Left cardiac atrium (tissue), 4 donors: ENCODE results near the gene CD69. TPM values are rescaled to one million over a fixed set of nuclear protein-coding genes. Genes with fewer than 3 reads are reported as not detected.
"Not testable (repeated sequence)": the region's sequence is repeated elsewhere in the genome, so short reads cannot be mapped to it uniquely, and the experiment has no call there.

Source experiments
- ATAC-seq, 2 donors: fragments of 200-7000 bp; cut with Tn5 transposase; one replicate each; pipeline ENCODE4 v1.9.1; 2020; ENCODE audit warnings: mild to moderate bottlenecking in 2 of 2, moderate library complexity in 2 of 2
- DNase-seq: peaks from one replicate; pipeline ENCODE4 v3.0.0-alpha.2; 2020
- intact Hi-C, 2 donors: fragments of 100-400 bp; cut with DNase I; formaldehyde crosslinking; loops; one replicate each; pipeline versions ENCODE4 v1.14.1 to v1.15.1; 2022 to 2023
- total RNA-seq, 2 donors: library from RNA; stranded (reverse); fragmentation: NEBNext Ultra II Directional; extraction: Animal tissue kit (Norgen Biotek cat#: 25700); gene quantifications; one replicate each; pipeline ENCODE4 v1.2.1, GENCODE V29; 2021
- donor health status: DM: no; HTN: yes; CAD: no.
- donor health status: DM: no; HTN: yes; CAD: no; lungs with severe emphysema.
- donor health status: DM: yes; HTN: yes; CAD: no.
- donor health status: Dilated cardiomyopathy.

CD69 gene
- total RNA-seq, 2 donors from 2014 or later, result 1.7 to 2.9 TPM

- DNase-seq (no peak), ATAC-seq (no peak)
- intact Hi-C loops, result loop anchor here (5.0 to 10.0 kb wide), 2 partner anchors 44 to 162 kb away; no protein-coding TSS in a partner anchor
Measured at GRCh38 chr12:9753073-9753472, 7.6 kb downstream of the CD69 start.

- DNase-seq, result no peak
- intact Hi-C loops, result loop anchor here (5.0 to 10.0 kb wide), 2 partner anchors 45 to 162 kb away; no protein-coding TSS in a partner anchor
- no peak for ATAC-seq
Measured at GRCh38 chr12:9752145-9752933, 8.4 kb downstream of the CD69 start.

- ATAC-seq (peak in 1 of 2 donors; percentile 49), DNase-seq (no peak)
- intact Hi-C loops, result loop anchor here (2.0 to 10.0 kb wide), 3 partner anchors 46 to 173 kb away; no protein-coding TSS in a partner anchor
Measured at GRCh38 chr12:9751204-9752144, 9.2 kb downstream of the CD69 start.

GRCh38 chr12:9750276-9751203 lies 10.2 kb downstream of the CD69 start:
- intact Hi-C loops, result loop anchor here (2.0 to 10.0 kb wide), 3 partner anchors 47 to 174 kb away; no protein-coding TSS in a partner anchor
- ATAC-seq (peak; percentile 88 to 89), DNase-seq (peak; percentile 33)

GRCh38 chr12:9749640-9750039 lies 11.1 kb downstream of the CD69 start:
- intact Hi-C loops, result loop anchor here (2.0 to 10.0 kb wide), 3 partner anchors 48 to 175 kb away; no protein-coding TSS in a partner anchor
- DNase-seq, result no peak
- ATAC-seq, result no peak

GRCh38 chr12:9745199-9745598 lies 15.5 kb downstream of the CD69 start:
- no peak for ATAC-seq
- intact Hi-C loops, result no loop called here
- no peak for DNase-seq

- peak; percentile 40 to 53 for ATAC-seq
- intact Hi-C loops, result no loop called here
Measured at GRCh38 chr12:9742661-9743060, 18.0 kb downstream of the CD69 start.

GRCh38 chr12:9741726-9742125 lies 19.0 kb downstream of the CD69 start:
- peak in 1 of 2 donors; percentile 53 for ATAC-seq
- intact Hi-C loops, result no loop called here
- DNase-seq, result no peak

More at GRCh38 chr12:9742661-9743060, 18.0 kb downstream of the CD69 start:
- no peak for DNase-seq

GRCh38 chr12:9740106-9740750 lies 20.5 kb downstream of the CD69 start:
- intact Hi-C loops, result no loop called here
- ATAC-seq (peak; percentile 42 to 55), DNase-seq (no peak)

- intact Hi-C loops, DNase-seq: not testable (repeated sequence)
- peak in 1 of 2 donors; percentile 30 for ATAC-seq
Measured at GRCh38 chr12:9739404-9740105, 21.1 kb downstream of the CD69 start.

GRCh38 chr12:9738905-9739304 lies 21.8 kb downstream of the CD69 start:
- ATAC-seq, DNase-seq, intact Hi-C loops: not testable (repeated sequence)

GRCh38 chr12:9736936-9737705 lies 23.6 kb downstream of the CD69 start:
- intact Hi-C loops, result loop anchor here in 1 of 2 donors (2.0 kb wide), 1 partner anchor 40 kb away; no protein-coding TSS in a partner anchor
- ATAC-seq (peak in 1 of 2 donors; percentile 35), DNase-seq (no peak)

GRCh38 chr12:9735601-9736000 lies 25.1 kb downstream of the CD69 start:
- ATAC-seq (no peak), DNase-seq (no peak)
- intact Hi-C loops, result no loop called here

GRCh38 chr12:9732921-9733461 lies 27.7 kb downstream of the CD69 start, which contains the start of gene CLECL1:
CLECL1 (minus strand) TSS chr12:9733097.
- ATAC-seq (no peak), DNase-seq (no peak)
- intact Hi-C loops, result no loop called here

- DNase-seq (no peak), ATAC-seq (no peak)
- intact Hi-C loops, result no loop called here
Measured at GRCh38 chr12:9731797-9732196, 28.9 kb downstream of the CD69 start.

- ATAC-seq, result no peak
- intact Hi-C loops, result no loop called here
- no peak for DNase-seq
Measured at GRCh38 chr12:9731393-9731792, 29.3 kb downstream of the CD69 start.
